HFFc6 (cell line): ENCODE data around the gene ITGAE. TPM values are rescaled to one million over a fixed set of nuclear protein-coding genes. Genes with fewer than 3 reads are reported as not detected.
A peak's percentile ranks its signal among the peaks of the same experiment; 100 is the strongest.
"Not testable (repeated sequence)": the region's sequence is repeated elsewhere in the genome, so short reads cannot be mapped to it uniquely, and the experiment has no call there.

Experiments used
- DNase-seq: peaks from one replicate; pipeline ENCODE4 v3.0.0-alpha.2; 2018
- H3K27ac Mint-ChIP-seq: 2 replicates; pipeline ENCODE4 v1.8.0; 2020; ENCODE audit warnings: mild to moderate bottlenecking, mixed read lengths
- H3K27me3 Mint-ChIP-seq: 2 replicates; pipeline ENCODE4 v1.8.0; 2021; ENCODE audit warnings: mild to moderate bottlenecking, moderate library complexity, mixed read lengths; ENCODE audit not compliant: insufficient read depth
- H3K36me3 Mint-ChIP-seq: 2 replicates; pipeline ENCODE4 v1.8.0; 2021; ENCODE audit warnings: low read depth, mixed read lengths
- H3K4me1 Mint-ChIP-seq: 2 replicates; pipeline ENCODE4 v1.8.0; 2020; ENCODE audit warnings: low read depth, mixed read lengths
- H3K4me3 Mint-ChIP-seq: 2 replicates; pipeline ENCODE4 v1.8.0; 2020; ENCODE audit warnings: mild to moderate bottlenecking, moderate library complexity, mixed read lengths
- H3K9me3 Mint-ChIP-seq: 2 replicates; pipeline ENCODE4 v1.8.0; 2020; ENCODE audit warnings: mild to moderate bottlenecking, mixed read lengths
- total RNA-seq, 6 experiments: library from RNA; stranded (reverse); fragmentation: NEBNext Ultra II Directional; extraction: Animal tissue kit (Norgen Biotek cat#: 25700); gene quantifications; 2 replicates in 1 of 6; 3 replicates in 5 of 6; pipeline ENCODE4 v1.2.3, GENCODE V29; 2021
- TF ChIP-seq, protein P1 (sequence below): fragments of 200-600 bp; sonication (generic); IDR thresholded peaks from 2 replicates; pipeline ENCODE4 v1.5.0; 2021; ENCODE audit warnings: antibody characterized with exemption, mild to moderate bottlenecking

The ITGAE gene
- total RNA-seq, 6 experiments from 2014 or later, result 28.2 to 35.0 (median 30.8) TPM

DNA sequence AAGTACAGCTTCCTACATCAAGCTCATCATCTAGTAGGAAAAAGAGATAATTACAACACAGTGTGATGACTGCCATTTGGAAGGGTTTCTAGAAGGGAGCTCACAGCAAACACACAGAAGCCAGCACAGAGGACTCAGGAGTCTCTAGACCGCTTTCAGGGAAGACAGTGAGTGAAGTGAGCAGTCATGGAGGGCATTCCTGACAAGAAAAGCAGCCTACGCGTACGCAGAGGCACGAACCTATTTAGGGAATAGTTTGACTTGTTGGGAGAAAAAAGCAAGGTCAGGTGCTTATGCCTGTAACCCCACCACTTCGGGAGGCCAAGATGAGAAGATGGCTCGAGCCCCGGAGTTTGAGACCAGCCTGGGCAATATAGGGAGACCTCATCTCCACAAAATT lies 85.7 kb downstream of the ITGAE start:
- TF ChIP-seq, protein P1, sequence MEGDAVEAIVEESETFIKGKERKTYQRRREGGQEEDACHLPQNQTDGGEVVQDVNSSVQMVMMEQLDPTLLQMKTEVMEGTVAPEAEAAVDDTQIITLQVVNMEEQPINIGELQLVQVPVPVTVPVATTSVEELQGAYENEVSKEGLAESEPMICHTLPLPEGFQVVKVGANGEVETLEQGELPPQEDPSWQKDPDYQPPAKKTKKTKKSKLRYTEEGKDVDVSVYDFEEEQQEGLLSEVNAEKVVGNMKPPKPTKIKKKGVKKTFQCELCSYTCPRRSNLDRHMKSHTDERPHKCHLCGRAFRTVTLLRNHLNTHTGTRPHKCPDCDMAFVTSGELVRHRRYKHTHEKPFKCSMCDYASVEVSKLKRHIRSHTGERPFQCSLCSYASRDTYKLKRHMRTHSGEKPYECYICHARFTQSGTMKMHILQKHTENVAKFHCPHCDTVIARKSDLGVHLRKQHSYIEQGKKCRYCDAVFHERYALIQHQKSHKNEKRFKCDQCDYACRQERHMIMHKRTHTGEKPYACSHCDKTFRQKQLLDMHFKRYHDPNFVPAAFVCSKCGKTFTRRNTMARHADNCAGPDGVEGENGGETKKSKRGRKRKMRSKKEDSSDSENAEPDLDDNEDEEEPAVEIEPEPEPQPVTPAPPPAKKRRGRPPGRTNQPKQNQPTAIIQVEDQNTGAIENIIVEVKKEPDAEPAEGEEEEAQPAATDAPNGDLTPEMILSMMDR, result no peak
- Mint-ChIP-seq H3K9me3 (no peaks in the 10 kb centered on the region), H3K27ac (no peak overlapping the region), H3K4me1 (peaks cover 31% of the 10 kb centered on the region), H3K36me3 (peaks cover 20% of the 10 kb centered on the region), H3K4me3 (no peak overlapping the region), H3K27me3 (no peaks in the 10 kb centered on the region; the same call in 1 of the 2 replicates)
- no peak for DNase-seq

- H3K9me3 Mint-ChIP-seq, result no peaks in the 10 kb centered on the region
- peaks cover 14% of the 10 kb centered on the region for H3K36me3 Mint-ChIP-seq
- H3K27ac Mint-ChIP-seq, result no peak overlapping the region
- no peaks in the 10 kb centered on the region for H3K27me3 Mint-ChIP-seq
- H3K4me1 Mint-ChIP-seq, result peaks cover 12% of the 10 kb centered on the region
- no peak for DNase-seq
- TF ChIP-seq, protein P1, result no peak
- H3K4me3 Mint-ChIP-seq, result no peak overlapping the region
These were observed 88.1 kb downstream of the ITGAE start for GRCh38 chr17:3712811-3713463.

DNA sequence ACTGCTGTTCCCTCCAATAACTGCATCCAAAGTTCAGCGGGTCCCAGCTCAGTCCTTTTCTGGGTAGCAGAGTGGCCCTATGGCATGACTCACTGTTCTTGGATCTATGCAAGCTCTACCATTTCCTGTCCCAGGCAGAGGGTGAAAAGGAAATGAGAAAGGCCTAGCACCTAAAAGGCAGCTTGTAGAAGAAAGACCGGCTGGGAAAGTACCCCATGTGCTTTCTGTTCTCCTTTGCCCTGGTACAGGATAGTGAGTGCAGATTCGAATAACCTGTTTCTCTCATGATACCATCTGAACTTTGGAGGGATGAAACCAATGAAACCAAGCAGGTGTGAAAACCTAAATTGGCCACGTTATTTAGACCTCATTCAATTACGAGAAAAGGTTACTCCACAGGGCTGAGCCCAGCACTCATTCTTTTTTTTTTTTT lies 90.0 kb downstream of the ITGAE start:
- Mint-ChIP-seq H3K4me1 (peaks cover 12% of the 10 kb centered on the region), H3K4me3 (no peak overlapping the region), H3K36me3 (peaks cover 14% of the 10 kb centered on the region), H3K27me3 (no peaks in the 10 kb centered on the region), H3K27ac (no peak overlapping the region), H3K9me3 (no peaks in the 10 kb centered on the region)
- TF ChIP-seq, protein P1, result no peak
- DNase-seq, result peak; percentile 10

- Mint-ChIP-seq H3K27ac (no peak overlapping the region), H3K4me1 (peaks cover 12% of the 10 kb centered on the region), H3K4me3 (no peak overlapping the region), H3K27me3 (no peaks in the 10 kb centered on the region), H3K9me3 (no peaks in the 10 kb centered on the region), H3K36me3 (peaks cover 7% of the 10 kb centered on the region)
- TF ChIP-seq, protein P1, result no peak
- DNase-seq, result no peak
These were observed 92.6 kb downstream of the ITGAE start for GRCh38 chr17:3708366-3708765.

DNA sequence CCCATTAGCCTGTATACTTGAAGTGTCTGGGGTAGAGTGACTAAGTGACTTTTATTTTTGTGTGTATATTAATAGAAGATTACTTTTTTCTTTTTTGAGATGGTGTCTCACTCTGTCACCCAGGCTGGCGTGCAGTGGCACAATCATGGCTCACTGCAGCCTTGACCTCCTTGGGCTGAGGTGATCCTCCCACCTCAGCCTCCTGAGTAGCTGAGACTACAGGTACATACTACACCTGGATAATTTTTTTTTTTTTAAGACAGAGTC lies 95.3 kb downstream of the ITGAE start:
- DNase-seq, H3K4me3 Mint-ChIP-seq, H3K27ac Mint-ChIP-seq, H3K27me3 Mint-ChIP-seq, H3K4me1 Mint-ChIP-seq: not testable (repeated sequence)
- H3K9me3 Mint-ChIP-seq, result peaks cover 12% of the 10 kb centered on the region
- peaks cover 12% of the 10 kb centered on the region for H3K36me3 Mint-ChIP-seq

- peaks cover 12% of the 10 kb centered on the region for H3K9me3 Mint-ChIP-seq
- DNase-seq, result no peak
- H3K27ac Mint-ChIP-seq, result no peak overlapping the region
- no peak overlapping the region for H3K4me3 Mint-ChIP-seq
- no peaks in the 10 kb centered on the region for H3K4me1 Mint-ChIP-seq
- H3K27me3 Mint-ChIP-seq, result no peaks in the 10 kb centered on the region
- peaks cover 12% of the 10 kb centered on the region for H3K36me3 Mint-ChIP-seq
- TF ChIP-seq, protein P1, result no peak
These were observed 95.9 kb downstream of the ITGAE start for GRCh38 chr17:3704931-3705717.

- H3K27me3 Mint-ChIP-seq, H3K4me1 Mint-ChIP-seq, H3K27ac Mint-ChIP-seq, H3K4me3 Mint-ChIP-seq, DNase-seq: not testable (repeated sequence)
- peaks cover 16% of the 10 kb centered on the region for H3K36me3 Mint-ChIP-seq
- H3K9me3 Mint-ChIP-seq, result peaks cover 24% of the 10 kb centered on the region
These were observed 98.9 kb downstream of the ITGAE start for GRCh38 chr17:3702041-3702539.
